ENCODE data around the gene TNFSF13B.

Gene TNFSF13B

DNA sequence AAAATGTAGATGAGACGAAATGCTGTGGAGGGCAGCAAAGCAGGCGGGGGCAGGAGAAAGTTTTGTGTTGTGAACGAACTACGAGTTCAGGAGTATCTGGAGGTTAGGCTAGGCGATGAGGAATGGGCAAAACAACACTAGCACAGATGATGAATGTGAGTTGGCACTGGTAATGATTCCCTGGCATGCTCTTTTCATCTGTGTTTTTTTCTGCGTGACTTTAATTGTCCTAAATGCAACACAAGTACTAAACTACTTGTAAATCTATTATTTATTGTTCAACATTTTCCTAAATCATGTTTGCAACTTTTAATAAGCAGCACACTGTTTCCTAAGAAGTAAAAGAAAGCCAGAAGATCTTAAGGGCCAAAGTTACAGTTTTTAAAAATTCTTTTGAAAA is 19.2 kb downstream of the TNFSF13B start:
- no peaks in the 10 kb centered on the region for H4K20me1 ChIP-seq (ENCODE audit: insufficient read depth)
- TF ChIP-seq CTCF (conservative IDR thresholded peaks at IDR 0.05; ENCODE audit: low read depth, low read length): no peak

DNA sequence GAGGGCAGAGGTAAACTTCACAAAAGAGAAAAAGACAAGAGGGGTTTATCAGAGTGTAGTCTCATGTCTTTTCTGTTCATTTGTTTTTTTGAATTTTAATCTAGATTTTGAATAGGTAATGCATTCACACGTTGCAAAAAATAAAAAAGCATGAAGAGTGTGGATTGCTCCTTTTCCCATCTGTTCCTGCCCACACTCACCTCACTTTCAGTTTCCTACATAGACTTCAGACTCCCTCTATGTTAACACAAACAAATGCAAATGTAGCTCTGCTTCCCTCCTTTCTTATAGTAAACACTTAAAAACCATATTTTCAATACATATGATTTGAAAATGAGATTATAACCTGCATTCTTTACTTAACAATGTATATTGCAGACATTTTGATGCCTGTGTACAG is 20.3 kb downstream of the TNFSF13B start:
- H3K4me2 ChIP-seq: no peak overlapping the region
- H2AFZ ChIP-seq (ENCODE audit: low read depth): no peak overlapping the region
- H3K79me2 ChIP-seq (ENCODE audit: insufficient read depth, low read depth): no peaks in the 10 kb centered on the region
- no peak overlapping the region for H3K9ac ChIP-seq
- no peaks in the 10 kb centered on the region for H3K4me1 ChIP-seq (ENCODE audit: low read depth, poor library complexity, severe bottlenecking)
- H3K27ac ChIP-seq: no peak overlapping the region
- H4K20me1 ChIP-seq (ENCODE audit: insufficient read depth): no peaks in the 10 kb centered on the region
- no peaks in the 10 kb centered on the region for H3K27me3 ChIP-seq (ENCODE audit: insufficient read depth, low read depth)
- no peak for TF ChIP-seq CTCF (conservative IDR thresholded peaks at IDR 0.05; ENCODE audit: low read depth, low read length)
- H3K4me3 ChIP-seq (IDR thresholded peaks at IDR 0.05; ENCODE audit: insufficient read depth, low read depth, low read length): no peak overlapping the region
- no peaks in the 10 kb centered on the region for H3K36me3 ChIP-seq (ENCODE audit: insufficient read depth)

More for the DNA sequence above, 19.2 kb downstream of the TNFSF13B start:
- H2AFZ ChIP-seq (ENCODE audit: low read depth): no peak overlapping the region
- H3K4me2 ChIP-seq: no peak overlapping the region
- H3K4me3 ChIP-seq (IDR thresholded peaks at IDR 0.05; ENCODE audit: insufficient read depth, low read depth, low read length): no peak overlapping the region
- H3K36me3 ChIP-seq (ENCODE audit: insufficient read depth): no peaks in the 10 kb centered on the region
- H3K9ac ChIP-seq: no peak overlapping the region
- no peaks in the 10 kb centered on the region for H3K27me3 ChIP-seq (ENCODE audit: insufficient read depth, low read depth)
- no peak overlapping the region for H3K27ac ChIP-seq
- no peaks in the 10 kb centered on the region for H3K79me2 ChIP-seq (ENCODE audit: insufficient read depth, low read depth)
- no peaks in the 10 kb centered on the region for H3K4me1 ChIP-seq (ENCODE audit: low read depth, poor library complexity, severe bottlenecking)

DNA sequence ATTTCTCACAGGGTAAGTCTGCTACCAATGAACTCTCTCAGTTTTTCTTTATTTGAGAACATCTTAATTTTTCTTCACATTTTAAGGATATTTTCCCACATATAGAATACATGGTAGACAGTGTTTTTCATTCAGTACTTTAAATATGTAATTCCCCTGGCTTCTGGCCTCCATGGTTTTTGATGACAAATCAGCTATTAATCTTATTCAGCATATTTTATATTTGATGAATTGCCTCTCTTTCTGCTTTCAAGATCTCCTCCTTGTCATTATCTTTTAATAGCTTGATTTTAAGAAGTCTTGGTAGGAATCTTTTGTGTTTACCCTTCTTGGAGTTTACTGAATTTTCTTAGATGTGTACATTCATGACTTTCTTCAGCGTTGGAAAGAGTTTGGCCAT is 27.6 kb downstream of the TNFSF13B start:
- Histone ChIP-seq H3K4me2 (no peak overlapping the region), H3K27me3 (ENCODE audit: insufficient read depth, low read depth) (no peaks in the 10 kb centered on the region), H3K79me2 (ENCODE audit: insufficient read depth, low read depth) (no peaks in the 10 kb centered on the region), H2AFZ (ENCODE audit: low read depth) (no peak overlapping the region), H3K4me1 (ENCODE audit: low read depth, poor library complexity, severe bottlenecking) (no peaks in the 10 kb centered on the region), H3K27ac (no peak overlapping the region), H4K20me1 (ENCODE audit: insufficient read depth) (no peaks in the 10 kb centered on the region), H3K4me3 (IDR thresholded peaks at IDR 0.05; ENCODE audit: insufficient read depth, low read depth, low read length) (no peak overlapping the region), H3K9ac (no peak overlapping the region), H3K36me3 (ENCODE audit: insufficient read depth) (no peaks in the 10 kb centered on the region)
- no peak for TF ChIP-seq CTCF (conservative IDR thresholded peaks at IDR 0.05; ENCODE audit: low read depth, low read length)

DNA sequence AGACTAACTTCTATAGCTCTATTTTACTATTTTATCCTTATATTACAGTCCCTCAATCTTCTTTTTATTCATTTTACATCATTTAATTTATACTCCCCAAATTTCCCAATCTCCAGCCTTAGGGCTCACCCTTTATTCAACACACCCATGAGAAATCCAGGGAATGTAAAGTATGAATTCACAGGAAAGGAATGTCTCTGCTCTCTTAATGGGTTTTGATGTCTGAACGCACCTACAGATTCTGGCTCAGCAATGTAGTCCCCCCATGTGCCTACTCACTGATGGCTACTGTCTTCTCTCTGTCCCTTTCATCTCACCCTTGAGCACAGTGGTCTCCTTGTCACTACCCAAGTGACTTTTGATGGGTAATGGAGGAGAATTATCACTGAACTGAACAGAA is 32.8 kb downstream of the TNFSF13B start:
- no peaks in the 10 kb centered on the region for H4K20me1 ChIP-seq (ENCODE audit: insufficient read depth)
- no peaks in the 10 kb centered on the region for H3K79me2 ChIP-seq (ENCODE audit: insufficient read depth, low read depth)
- H3K4me3 ChIP-seq (IDR thresholded peaks at IDR 0.05; ENCODE audit: insufficient read depth, low read depth, low read length): no peak overlapping the region
- no peak overlapping the region for H3K9ac ChIP-seq
- H3K27ac ChIP-seq: no peak overlapping the region
- no peak for TF ChIP-seq CTCF (conservative IDR thresholded peaks at IDR 0.05; ENCODE audit: low read depth, low read length)
- no peak overlapping the region for H3K4me2 ChIP-seq
- H3K27me3 ChIP-seq (ENCODE audit: insufficient read depth, low read depth): no peaks in the 10 kb centered on the region
- no peak overlapping the region for H2AFZ ChIP-seq (ENCODE audit: low read depth)
- H3K36me3 ChIP-seq (ENCODE audit: insufficient read depth): no peaks in the 10 kb centered on the region
- H3K4me1 ChIP-seq (ENCODE audit: low read depth, poor library complexity, severe bottlenecking): no peaks in the 10 kb centered on the region
